ENCODE data around the gene PSMC3. TPM values are rescaled to one million over a fixed set of nuclear protein-coding genes. Genes with fewer than 3 reads are reported as not detected.

PSMC3 gene
- total RNA-seq, 3 donors from 2014 or later = 98.5 to 168 (median 144) TPM

DNA sequence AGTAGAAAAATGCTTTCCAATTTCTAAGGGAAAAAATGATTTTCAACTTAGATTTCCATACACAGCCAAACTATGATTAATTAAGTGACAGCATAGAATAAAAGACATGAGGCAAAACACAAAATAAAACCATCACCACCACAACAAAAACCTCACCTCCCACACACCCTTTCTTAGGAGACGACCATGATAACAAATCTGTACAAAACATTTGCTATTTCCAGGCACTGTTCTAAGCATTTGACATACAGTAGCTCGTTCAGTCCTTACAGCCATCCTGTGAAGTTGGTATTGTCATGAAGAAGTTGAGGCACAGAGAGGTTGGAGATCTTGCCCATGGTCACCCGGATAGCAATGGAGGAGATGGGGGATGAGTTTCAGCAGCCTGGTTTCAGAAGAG is 56.6 kb downstream of the PSMC3 start:
- DNase-seq (ENCODE audit: low spot score in 2 of 2) = no peak
- Histone ChIP-seq H3K9me3 (no peaks in the 10 kb centered on the region), H3K36me3 (no peaks in the 10 kb centered on the region), H3K4me3 (no peak overlapping the region), H3K27me3 (no peaks in the 10 kb centered on the region), H3K4me1 (no peaks in the 10 kb centered on the region), H3K27ac (no peak overlapping the region)
- TF ChIP-seq POLR2AphosphoS5 (IDR thresholded peaks at IDR 0.05) = no peak
- TF ChIP-seq POLR2A (IDR thresholded peaks at IDR 0.05) = no peak
- TF ChIP-seq, protein P1, sequence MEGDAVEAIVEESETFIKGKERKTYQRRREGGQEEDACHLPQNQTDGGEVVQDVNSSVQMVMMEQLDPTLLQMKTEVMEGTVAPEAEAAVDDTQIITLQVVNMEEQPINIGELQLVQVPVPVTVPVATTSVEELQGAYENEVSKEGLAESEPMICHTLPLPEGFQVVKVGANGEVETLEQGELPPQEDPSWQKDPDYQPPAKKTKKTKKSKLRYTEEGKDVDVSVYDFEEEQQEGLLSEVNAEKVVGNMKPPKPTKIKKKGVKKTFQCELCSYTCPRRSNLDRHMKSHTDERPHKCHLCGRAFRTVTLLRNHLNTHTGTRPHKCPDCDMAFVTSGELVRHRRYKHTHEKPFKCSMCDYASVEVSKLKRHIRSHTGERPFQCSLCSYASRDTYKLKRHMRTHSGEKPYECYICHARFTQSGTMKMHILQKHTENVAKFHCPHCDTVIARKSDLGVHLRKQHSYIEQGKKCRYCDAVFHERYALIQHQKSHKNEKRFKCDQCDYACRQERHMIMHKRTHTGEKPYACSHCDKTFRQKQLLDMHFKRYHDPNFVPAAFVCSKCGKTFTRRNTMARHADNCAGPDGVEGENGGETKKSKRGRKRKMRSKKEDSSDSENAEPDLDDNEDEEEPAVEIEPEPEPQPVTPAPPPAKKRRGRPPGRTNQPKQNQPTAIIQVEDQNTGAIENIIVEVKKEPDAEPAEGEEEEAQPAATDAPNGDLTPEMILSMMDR (IDR thresholded peaks at IDR 0.05) = no peak
- intact Hi-C loops (cut with DNase I; ENCODE audit: low total_unique reads) = no loop called here

Other genes starting within 250 kb of the PSMC3 start
- 100 to 1,000 TPM; 139 to 183 (median 175) TPM for gene ARFGAP2, start 249.6 kb downstream of the PSMC3 start, total RNA-seq
- 10 to 100 TPM in 2 of 3 donors, 1 to 10 TPM in 1; 9.9 to 47.3 (median 33.1) TPM for gene PACSIN3, start 240.0 kb downstream of the PSMC3 start, total RNA-seq
- gene DDB2, start 211.5 kb downstream of the PSMC3 start, total RNA-seq = 10 to 100 TPM; 31.2 to 44.5 (median 39.3) TPM
- 10 to 100 TPM; 39.7 to 45.2 (median 41.9) TPM for gene ACP2, start 177.6 kb downstream of the PSMC3 start, total RNA-seq
- gene NR1H3, start 168.4 kb downstream of the PSMC3 start, total RNA-seq = 10 to 100 TPM; 56.1 to 92.4 (median 91.1) TPM
- gene MADD, start 156.3 kb downstream of the PSMC3 start, total RNA-seq = 10 to 100 TPM; 43.3 to 56.5 (median 46.6) TPM
- under 1 TPM in 2 of 3 donors, not detected in 1; under 0.01 TPM for gene MYBPC3, start 73.7 kb downstream of the PSMC3 start, total RNA-seq
- gene SPI1, start 47.9 kb downstream of the PSMC3 start, total RNA-seq = 10 to 100 TPM; 12.5 to 34.9 (median 15.2) TPM
- gene SLC39A13, start 17.8 kb downstream of the PSMC3 start, total RNA-seq = 10 to 100 TPM; 42.9 to 58.1 (median 52.8) TPM
- gene RAPSN, start 22.7 kb upstream of the PSMC3 start, total RNA-seq = under 1 TPM in 1 of 3 donors, not detected in 2; 0.64 TPM
- 100 to 1,000 TPM in 2 of 3 donors, 10 to 100 TPM in 1; 94.1 to 117 (median 114) TPM for gene CELF1, start 126.7 kb upstream of the PSMC3 start, total RNA-seq
- 100 to 1,000 TPM; 130 to 139 (median 137) TPM for gene PTPMT1, start 139.2 kb upstream of the PSMC3 start, total RNA-seq
- 10 to 100 TPM; 26.6 to 31.5 (median 26.9) TPM for gene KBTBD4, start 152.5 kb upstream of the PSMC3 start, total RNA-seq
- gene NDUFS3, start 152.6 kb upstream of the PSMC3 start, total RNA-seq = 10 to 100 TPM; 49.0 to 59.7 (median 49.2) TPM
- gene FAM180B, start 160.2 kb upstream of the PSMC3 start, total RNA-seq = 10 to 100 TPM in 1 of 3 donors, not detected in 2; 11.2 TPM
- 1 to 10 TPM in 2 of 3 donors, under 1 TPM in 1; 0.96 to 5.6 (median 4.4) TPM for gene C1QTNF4, start 168.0 kb upstream of the PSMC3 start, total RNA-seq
- gene MTCH2, start 216.1 kb upstream of the PSMC3 start, total RNA-seq = 10 to 100 TPM; 38.7 to 47.5 (median 46.0) TPM

Data from breast epithelium (tissue), 4 donors.